Activated CD8-positive, alpha-beta memory T cell treated with anti-CD3 and anti-CD28 coated beads for 4 hours (primary cell): ENCODE data around the gene SLC29A4.
"Not testable (repeated sequence)": the region's sequence is repeated elsewhere in the genome, so short reads cannot be mapped to it uniquely, and the experiment has no call there.

Experiments used
- DNase-seq, 2 donors: peaks; one replicate each; pipeline ENCODE4 v3.0.0-alpha.2; 2020; ENCODE audit warnings: low read depth in 2 of 2

Gene SLC29A4

GRCh38 chr7:5274985-5275431 lies 7.7 kb upstream of the SLC29A4 start:
- not testable (repeated sequence) for DNase-seq

GRCh38 chr7:5275510-5275909 lies 7.2 kb upstream of the SLC29A4 start:
- DNase-seq: not testable (repeated sequence)

GRCh38 chr7:5276123-5276522 lies 6.6 kb upstream of the SLC29A4 start:
- DNase-seq: not testable (repeated sequence)

GRCh38 chr7:5276611-5277010 lies 6.1 kb upstream of the SLC29A4 start:
- DNase-seq: no peak

GRCh38 chr7:5278766-5279165 lies 4.0 kb upstream of the SLC29A4 start:
- no peak for DNase-seq

GRCh38 chr7:5279734-5280133 lies 3.0 kb upstream of the SLC29A4 start:
- DNase-seq: no peak

- not testable (repeated sequence) for DNase-seq
Measured at GRCh38 chr7:5281598-5282500, 894 bp upstream of the SLC29A4 start.

GRCh38 chr7:5283421-5284303 lies 919 bp downstream of the SLC29A4 start:
- no peak for DNase-seq

GRCh38 chr7:5284304-5285281 lies 1.9 kb downstream of the SLC29A4 start:
- DNase-seq: no peak

GRCh38 chr7:5286933-5287332 lies 4.2 kb downstream of the SLC29A4 start:
- DNase-seq: no peak

GRCh38 chr7:5287373-5287772 lies 4.6 kb downstream of the SLC29A4 start:
- not testable (repeated sequence) for DNase-seq

- no peak for DNase-seq
Measured at GRCh38 chr7:5287802-5288201, 5.1 kb downstream of the SLC29A4 start.

GRCh38 chr7:5288560-5288959 lies 5.8 kb downstream of the SLC29A4 start:
- not testable (repeated sequence) for DNase-seq

- DNase-seq: no peak
Measured at GRCh38 chr7:5289355-5289754, 6.6 kb downstream of the SLC29A4 start.

- no peak for DNase-seq
Measured at GRCh38 chr7:5291301-5291700, 8.6 kb downstream of the SLC29A4 start.

GRCh38 chr7:5291711-5292335 lies 9.1 kb downstream of the SLC29A4 start:
- DNase-seq: not testable (repeated sequence)

- DNase-seq: no peak
Measured at GRCh38 chr7:5294169-5294987, 11.6 kb downstream of the SLC29A4 start.

- DNase-seq: no peak
Measured at GRCh38 chr7:5295039-5296014, 12.6 kb downstream of the SLC29A4 start.
